Mucosa of rectum (tissue), 2 donors: ENCODE results near the gene SAPCD2.

Experiments used
- H3K27ac ChIP-seq, 2 donors: one replicate each; pipeline ENCODE4 v1.7.0; 2013; ENCODE audit warnings: inconsistent platforms in 2 of 2, low read depth in 2 of 2, low read length in 2 of 2
- H3K27me3 ChIP-seq, 2 donors: one replicate each; pipeline ENCODE4 v1.7.0; 2013; ENCODE audit warnings: low read length in 2 of 2; ENCODE audit not compliant: control insufficient read depth in 2 of 2, insufficient read depth in 2 of 2
- H3K36me3 ChIP-seq, 2 donors: one replicate each; pipeline ENCODE4 v1.7.0; 2013; ENCODE audit warnings: low read length in 2 of 2; ENCODE audit not compliant: control insufficient read depth in 2 of 2, insufficient read depth in 2 of 2
- H3K4me1 ChIP-seq, 2 donors: one replicate each; pipeline ENCODE4 v1.7.0; 2013; ENCODE audit warnings: low read length in 2 of 2, mild to moderate bottlenecking in 1 of 2; ENCODE audit not compliant: control insufficient read depth in 2 of 2, insufficient read depth in 2 of 2
- H3K4me3 ChIP-seq, 2 donors: one replicate each; pipeline ENCODE4 v1.7.0; 2013; ENCODE audit warnings: low read length in 2 of 2
- H3K9ac ChIP-seq, 2 donors: one replicate each; pipeline ENCODE4 v1.7.0; 2013; ENCODE audit warnings: low read length in 2 of 2, low read depth in 1 of 2, mild to moderate bottlenecking in 1 of 2
- H3K9me3 ChIP-seq, 2 donors: one replicate each; pipeline ENCODE4 v1.7.0; 2013; ENCODE audit warnings: low read length in 2 of 2; ENCODE audit not compliant: control insufficient read depth in 2 of 2
- donor health status: healthy.
- donor health status: Normal muscosa, but diverticular disease.

SAPCD2 gene

GRCh38 chr9:137112564-137113384 is 42.4 kb upstream of the SAPCD2 start:
- Histone ChIP-seq H3K4me3 (no peak overlapping the region), H3K36me3 (peaks cover 4 to 13% of the 10 kb centered on the region in 2 donors), H3K9ac (no peak overlapping the region), H3K9me3 (no peaks in the 10 kb centered on the region), H3K27ac (no peak overlapping the region), H3K4me1 (peaks cover 0 to 4% of the 10 kb centered on the region in 2 donors), H3K27me3 (peaks cover 0 to 6% of the 10 kb centered on the region in 2 donors)

GRCh38 chr9:137111788-137112563 is 41.6 kb upstream of the SAPCD2 start:
- H3K27ac ChIP-seq = no peak overlapping the region
- H3K4me3 ChIP-seq = no peak overlapping the region
- H3K9me3 ChIP-seq = no peaks in the 10 kb centered on the region
- peaks cover 7 to 19% of the 10 kb centered on the region in 2 donors for H3K36me3 ChIP-seq
- peaks cover 0 to 4% of the 10 kb centered on the region in 2 donors for H3K4me1 ChIP-seq
- peaks cover 0 to 3% of the 10 kb centered on the region in 2 donors for H3K27me3 ChIP-seq
- no peak overlapping the region for H3K9ac ChIP-seq

- Histone ChIP-seq H3K4me1 (peaks cover 0 to 4% of the 10 kb centered on the region in 2 donors), H3K4me3 (no peak overlapping the region), H3K27ac (no peak overlapping the region), H3K36me3 (peaks cover 12 to 24% of the 10 kb centered on the region in 2 donors), H3K9ac (no peak overlapping the region), H3K9me3 (no peaks in the 10 kb centered on the region), H3K27me3 (peaks cover 0 to 1% of the 10 kb centered on the region in 2 donors)
These were observed 40.8 kb upstream of the SAPCD2 start for GRCh38 chr9:137110911-137111787.

GRCh38 chr9:137110147-137110910 is 40.0 kb upstream of the SAPCD2 start:
- Histone ChIP-seq H3K4me1 (peaks cover 0 to 4% of the 10 kb centered on the region in 2 donors), H3K27me3 (no peaks in the 10 kb centered on the region), H3K9me3 (no peaks in the 10 kb centered on the region), H3K9ac (no peak overlapping the region), H3K27ac (no peak overlapping the region), H3K36me3 (peaks cover 20 to 28% of the 10 kb centered on the region in 2 donors), H3K4me3 (no peak overlapping the region)

- H3K4me3 ChIP-seq = no peak overlapping the region
- H3K36me3 ChIP-seq = peaks cover 21 to 34% of the 10 kb centered on the region in 2 donors
- H3K9me3 ChIP-seq = no peaks in the 10 kb centered on the region
- no peaks in the 10 kb centered on the region for H3K4me1 ChIP-seq
- no peak overlapping the region for H3K9ac ChIP-seq
- no peaks in the 10 kb centered on the region for H3K27me3 ChIP-seq
- no peak overlapping the region for H3K27ac ChIP-seq
These were observed 39.1 kb upstream of the SAPCD2 start for GRCh38 chr9:137109250-137110146.

- Histone ChIP-seq H3K4me3 (no peak overlapping the region), H3K27me3 (no peaks in the 10 kb centered on the region), H3K9me3 (no peaks in the 10 kb centered on the region), H3K27ac (no peak overlapping the region), H3K9ac (no peak overlapping the region), H3K36me3 (peaks cover 24 to 40% of the 10 kb centered on the region in 2 donors), H3K4me1 (no peaks in the 10 kb centered on the region)
These were observed 38.4 kb upstream of the SAPCD2 start for GRCh38 chr9:137108608-137109249.

- Histone ChIP-seq H3K27ac (no peak overlapping the region), H3K4me3 (no peak overlapping the region), H3K36me3 (peaks cover 32 to 47% of the 10 kb centered on the region in 2 donors), H3K9ac (no peak overlapping the region), H3K4me1 (no peaks in the 10 kb centered on the region), H3K27me3 (no peaks in the 10 kb centered on the region), H3K9me3 (no peaks in the 10 kb centered on the region)
These were observed 37.6 kb upstream of the SAPCD2 start for GRCh38 chr9:137107982-137108381.

GRCh38 chr9:137107312-137107921 is 37.1 kb upstream of the SAPCD2 start:
- H3K27ac ChIP-seq = no peak overlapping the region
- no peaks in the 10 kb centered on the region for H3K4me1 ChIP-seq
- peaks cover 37 to 53% of the 10 kb centered on the region in 2 donors for H3K36me3 ChIP-seq
- H3K9me3 ChIP-seq = no peaks in the 10 kb centered on the region
- H3K9ac ChIP-seq = no peak overlapping the region
- H3K27me3 ChIP-seq = no peaks in the 10 kb centered on the region
- no peak overlapping the region for H3K4me3 ChIP-seq
